Measurements from ENCODE around the gene PCCA.
"Not testable (repeated sequence)": the region's sequence is repeated elsewhere in the genome, so short reads cannot be mapped to it uniquely, and the experiment has no call there.

The PCCA gene

DNA sequence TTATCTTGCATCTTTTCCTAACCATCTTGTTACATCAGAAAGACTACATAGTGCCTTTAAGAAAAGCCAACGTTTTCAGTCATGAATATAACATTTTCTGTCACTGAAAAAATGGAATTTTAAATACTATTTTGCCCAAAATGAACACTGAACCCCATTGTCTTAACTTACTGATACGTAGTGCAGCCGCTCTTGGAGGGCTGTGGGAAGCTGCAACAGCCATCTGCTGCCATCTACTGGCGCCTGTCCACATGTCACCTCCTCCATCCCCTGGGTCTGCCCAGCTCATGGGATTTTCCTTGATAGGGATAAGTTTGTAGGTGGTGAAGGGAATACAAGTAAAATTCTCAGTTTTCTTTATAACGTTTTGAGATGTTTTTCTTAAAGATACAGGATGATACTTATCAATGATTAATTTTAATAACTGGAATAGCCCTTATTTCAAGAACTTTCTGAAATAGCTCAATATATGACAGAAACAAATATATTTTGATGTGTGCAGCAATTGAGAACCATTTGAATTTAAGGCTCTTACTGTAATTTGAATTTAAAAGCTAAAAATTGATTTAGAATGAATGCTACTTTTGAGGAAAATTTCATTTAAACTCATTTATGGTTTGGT lies 426.0 kb downstream of the PCCA start:
- DNase-seq = peak; percentile 6

DNA sequence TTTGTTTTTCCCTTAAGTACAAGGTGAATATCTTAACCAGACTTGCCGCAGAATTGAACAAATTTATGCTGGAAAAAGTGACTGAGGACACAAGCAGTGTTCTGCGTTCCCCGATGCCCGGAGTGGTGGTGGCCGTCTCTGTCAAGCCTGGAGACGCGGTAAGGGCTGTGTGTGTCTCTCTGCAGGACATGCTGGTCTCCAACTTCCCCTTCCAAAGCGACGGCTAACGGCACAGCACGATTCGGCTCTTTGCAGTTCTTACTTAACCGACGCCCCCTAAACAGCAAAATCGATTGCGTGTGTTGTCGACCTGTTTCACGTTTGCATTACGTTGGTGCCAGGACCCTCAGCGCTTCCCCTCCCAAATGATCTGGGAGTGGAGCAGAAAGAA lies 426.5 kb downstream of the PCCA start:
- no peak for DNase-seq

DNA sequence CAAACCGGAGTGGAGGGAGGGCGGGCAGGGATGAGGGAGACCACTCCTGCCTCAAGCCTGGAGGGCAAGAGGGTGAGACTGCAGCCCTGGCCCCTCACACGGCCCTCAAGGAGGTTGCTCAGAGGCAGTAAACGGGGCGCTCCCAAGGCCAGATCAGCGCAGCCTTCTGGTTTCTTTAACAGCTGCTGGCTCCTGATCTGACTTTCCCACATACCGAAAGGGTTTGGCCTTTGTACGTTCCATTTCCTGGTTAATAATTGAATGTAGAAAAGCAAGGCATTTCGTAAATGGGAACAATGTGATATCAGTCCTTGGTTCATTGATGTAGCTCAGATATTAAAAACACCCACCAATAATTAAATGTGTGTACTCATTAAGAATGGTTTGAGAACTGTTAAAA lies 428.2 kb downstream of the PCCA start:
- DNase-seq = no peak

DNA sequence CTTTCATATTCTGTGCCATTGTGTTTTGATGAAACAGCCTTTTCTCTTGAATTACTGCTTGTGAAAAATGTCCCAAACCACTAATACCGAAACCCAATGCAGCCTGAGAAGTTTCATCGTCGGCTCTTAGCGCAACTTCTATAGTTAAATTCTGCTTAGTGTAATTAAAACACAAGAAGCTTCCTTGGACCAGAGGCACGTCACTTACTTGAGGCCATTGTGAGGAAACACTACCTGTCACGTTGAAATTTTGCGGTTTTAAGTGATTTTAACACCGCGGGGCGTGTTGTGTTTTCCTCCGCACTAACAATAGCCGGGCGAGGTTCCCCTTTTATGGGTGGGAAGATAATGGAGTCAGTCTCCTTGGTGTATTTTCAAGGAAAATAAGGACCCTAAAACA lies 428.8 kb downstream of the PCCA start:
- no peak for DNase-seq

DNA sequence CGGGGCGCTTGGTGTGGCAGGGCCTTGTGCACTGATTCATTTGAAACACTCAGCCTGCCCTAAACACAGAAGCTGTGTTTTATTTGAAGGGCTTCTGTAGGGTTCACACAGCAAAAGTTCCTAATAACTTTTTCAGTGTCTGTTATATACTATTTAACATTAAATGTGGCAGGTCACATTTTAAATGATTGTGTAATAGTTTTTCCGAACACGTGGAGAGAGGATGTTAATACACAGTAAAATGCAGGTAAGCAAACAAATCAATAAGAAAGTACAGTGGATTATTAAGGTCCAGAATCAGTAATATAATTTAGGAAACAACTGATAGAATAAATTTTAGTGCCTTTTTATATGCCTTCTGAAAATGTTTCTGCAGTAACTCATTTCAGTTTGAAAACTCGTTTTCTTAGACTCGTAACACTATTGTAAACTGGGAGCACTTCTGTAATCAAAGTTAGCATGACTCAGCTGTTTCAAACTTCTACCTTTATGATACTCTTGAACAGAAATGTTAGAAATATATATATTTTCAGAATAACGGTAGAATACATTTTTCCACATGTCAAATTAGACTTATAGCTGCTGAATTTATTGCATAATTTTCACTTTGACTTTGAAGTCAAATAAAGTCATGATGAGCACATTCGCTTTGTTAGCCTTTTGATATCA lies 429.6 kb downstream of the PCCA start:
- DNase-seq = no peak

DNA sequence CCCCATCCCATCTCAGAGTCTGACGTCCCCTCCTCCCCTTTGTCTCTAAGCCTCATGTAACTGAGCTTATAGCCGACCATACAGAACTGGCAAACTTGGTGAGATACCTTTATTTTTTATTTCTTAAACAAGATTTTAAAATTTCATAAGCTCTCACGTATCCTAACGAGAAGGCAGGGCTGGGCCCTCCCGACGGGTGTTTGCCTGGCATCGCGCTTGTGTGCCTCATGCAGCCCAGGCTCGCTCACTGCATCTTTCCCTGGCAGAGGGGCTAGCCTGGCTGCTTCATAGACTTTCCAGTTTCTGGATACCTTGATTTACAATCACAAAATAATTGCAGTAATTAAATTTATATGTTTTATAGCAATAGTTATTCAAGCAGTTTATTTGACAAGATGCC lies 430.7 kb downstream of the PCCA start:
- no peak for DNase-seq

DNA sequence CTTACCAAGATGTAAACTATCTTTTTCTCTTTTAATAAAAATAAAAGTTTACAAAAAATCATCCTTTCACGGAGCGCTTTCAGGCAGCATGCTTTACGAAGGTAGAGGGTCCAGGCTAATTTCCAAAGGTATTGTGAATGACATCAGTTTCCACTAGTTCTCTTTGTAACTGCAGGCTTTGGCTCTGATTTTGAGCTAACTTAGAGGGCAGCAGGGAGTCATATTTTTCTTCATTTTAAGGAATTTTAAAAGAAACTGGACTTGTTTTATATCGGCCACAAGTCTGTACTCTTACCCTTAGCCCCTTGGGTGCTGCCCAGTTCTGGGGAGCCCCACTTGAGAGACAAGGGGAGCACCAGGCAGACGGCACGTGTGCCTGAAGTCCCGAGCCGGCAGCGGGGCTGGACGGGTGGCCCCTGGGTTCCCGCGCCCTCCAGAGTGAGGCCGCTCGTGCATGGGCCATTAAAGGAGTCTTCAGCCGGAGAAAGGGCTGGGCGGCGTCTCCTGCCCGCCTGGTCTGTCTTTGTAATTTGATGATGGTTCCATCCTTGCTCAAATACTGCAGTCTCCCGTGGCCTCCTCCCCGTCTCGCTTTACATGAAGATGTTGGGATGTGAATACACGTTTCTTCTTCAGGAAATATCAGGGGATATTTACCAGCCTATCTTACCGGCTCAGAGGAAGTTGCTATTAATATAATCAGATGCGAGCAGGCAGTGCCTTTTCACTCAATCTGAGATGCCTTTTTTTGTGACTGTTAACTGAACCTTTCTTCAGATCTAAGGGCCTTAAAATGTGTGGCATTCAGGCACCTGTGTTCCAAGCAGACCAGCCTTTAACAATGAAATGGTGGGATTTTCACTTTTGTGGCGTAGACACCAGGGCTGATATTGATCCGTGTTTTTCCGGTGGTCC lies 432.3 kb downstream of the PCCA start:
- no peak for DNase-seq

DNA sequence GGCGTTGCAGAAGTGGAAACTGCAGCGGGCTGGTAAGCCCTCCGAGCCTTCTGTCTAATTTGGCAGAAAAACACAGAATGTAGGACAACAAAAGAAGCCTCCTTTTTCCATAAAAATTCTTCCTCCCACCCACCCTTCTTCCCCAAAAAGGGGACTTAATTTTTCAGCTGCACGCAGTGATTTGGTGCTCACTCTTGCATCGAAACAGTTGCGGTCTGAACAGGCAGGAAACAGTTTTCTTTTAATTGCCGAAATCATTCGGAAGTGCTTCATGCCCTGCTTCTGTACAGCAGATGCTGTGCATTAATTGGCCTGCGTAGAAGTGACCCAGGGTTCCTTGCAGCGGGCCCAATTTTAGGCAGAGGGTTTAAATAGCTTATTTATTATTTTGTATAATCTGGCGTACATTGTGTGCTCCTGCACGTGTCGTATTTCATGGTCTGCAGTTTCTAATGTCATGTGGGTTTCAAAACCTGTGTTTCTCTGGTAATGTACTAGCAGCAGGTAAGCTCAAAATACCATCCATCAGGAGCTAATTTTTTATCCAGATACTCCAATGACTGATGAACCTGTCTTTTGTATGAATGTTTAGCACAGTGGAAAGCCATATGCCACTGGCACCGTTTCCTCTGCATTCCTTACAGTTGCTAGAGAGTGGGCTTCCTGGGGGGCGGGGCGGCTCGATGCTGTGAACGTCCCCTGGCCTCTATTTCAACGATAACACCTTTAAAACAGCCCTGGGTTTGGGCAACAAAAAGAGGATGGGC lies 433.1 kb downstream of the PCCA start:
- no peak for DNase-seq

DNA sequence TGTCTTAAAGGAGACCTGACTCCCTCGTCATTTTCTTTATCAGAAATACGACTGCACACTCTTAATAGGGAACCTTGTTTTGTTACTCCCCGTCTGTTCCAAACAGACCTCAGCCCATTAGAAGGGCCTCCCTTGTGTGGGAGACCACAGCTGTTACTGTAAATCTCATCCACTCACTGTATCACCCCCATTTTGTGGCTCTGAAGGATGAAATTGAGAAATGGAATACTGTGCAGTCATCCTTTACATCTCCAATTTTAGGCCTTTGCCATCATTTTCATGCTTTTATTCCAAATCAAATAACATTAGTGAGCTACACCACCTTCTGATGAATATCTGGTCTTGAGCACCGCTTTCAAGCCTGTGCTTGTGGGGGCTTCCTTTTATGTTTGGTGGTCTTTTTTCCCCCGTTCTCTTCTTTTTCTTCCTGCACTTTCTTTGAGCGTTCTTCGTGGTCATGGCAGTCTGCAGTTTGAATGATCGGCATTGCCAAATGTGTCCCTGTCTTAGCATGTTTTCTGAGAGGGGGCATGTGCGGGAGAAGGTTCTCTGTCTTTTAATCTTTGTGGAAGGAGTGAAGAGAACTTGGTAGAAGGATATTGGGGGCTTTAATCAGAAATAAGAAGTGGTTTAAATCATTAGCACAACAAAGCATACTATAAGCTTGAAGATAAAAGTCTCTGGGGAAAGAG lies 433.9 kb downstream of the PCCA start:
- DNase-seq = no peak

DNA sequence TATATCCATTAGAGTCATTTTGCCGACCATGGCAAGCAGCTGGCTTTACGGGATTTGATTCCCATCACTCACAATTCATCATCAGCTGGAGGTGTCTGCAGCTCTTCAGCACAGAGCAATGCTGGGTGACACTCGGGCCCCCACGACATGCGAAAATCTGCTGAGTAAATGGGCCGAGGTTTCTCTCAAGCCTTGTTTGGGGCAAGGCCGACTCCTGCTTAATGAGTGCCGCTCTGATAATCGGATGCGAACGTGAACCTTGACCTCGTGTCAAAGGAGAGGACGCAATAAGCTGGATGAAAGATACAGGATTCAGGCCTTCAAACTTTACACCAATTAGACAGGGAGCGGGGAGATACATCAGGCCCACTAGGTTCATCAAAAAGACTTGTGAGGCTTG lies 434.5 kb downstream of the PCCA start:
- no peak for DNase-seq

DNA sequence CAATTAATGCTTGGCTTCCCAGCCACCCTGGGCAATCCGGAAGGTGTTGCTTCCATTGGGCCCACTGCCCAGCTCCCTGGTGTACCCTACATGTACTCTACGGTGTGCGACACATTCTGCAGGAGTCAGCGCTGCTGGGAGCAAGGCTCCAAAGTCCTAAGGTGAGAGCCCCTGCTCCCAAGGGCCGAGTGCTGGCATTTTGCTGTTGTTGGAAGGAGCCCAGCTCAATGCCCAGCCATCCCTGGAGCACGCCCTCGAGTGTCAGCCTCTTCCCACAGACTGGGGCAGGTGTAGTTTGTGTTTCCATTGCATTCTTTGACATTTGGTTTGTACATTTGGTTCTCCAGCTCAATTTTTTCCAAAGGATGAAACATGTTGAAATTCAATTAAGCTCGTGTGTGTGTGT lies 435.1 kb downstream of the PCCA start:
- DNase-seq = no peak

DNA sequence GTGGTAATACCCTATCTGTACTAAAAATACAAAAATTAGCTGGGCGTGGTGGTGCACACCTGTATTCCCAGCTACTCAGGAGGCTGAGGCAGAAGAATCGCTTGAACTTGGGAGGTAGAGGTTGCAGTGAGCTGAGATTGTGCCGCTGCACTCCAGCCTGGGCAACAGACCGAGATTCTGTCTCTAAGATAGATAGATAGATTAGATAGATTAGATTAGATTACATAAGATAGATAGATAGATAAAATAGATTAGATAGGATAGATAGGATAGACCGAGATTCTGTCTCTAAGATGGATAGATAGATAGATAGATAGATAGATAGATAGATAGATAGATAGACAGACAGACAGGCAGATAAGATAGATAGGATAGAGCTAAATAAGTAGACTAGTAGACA lies 435.8 kb downstream of the PCCA start:
- not testable (repeated sequence) for DNase-seq

DNA sequence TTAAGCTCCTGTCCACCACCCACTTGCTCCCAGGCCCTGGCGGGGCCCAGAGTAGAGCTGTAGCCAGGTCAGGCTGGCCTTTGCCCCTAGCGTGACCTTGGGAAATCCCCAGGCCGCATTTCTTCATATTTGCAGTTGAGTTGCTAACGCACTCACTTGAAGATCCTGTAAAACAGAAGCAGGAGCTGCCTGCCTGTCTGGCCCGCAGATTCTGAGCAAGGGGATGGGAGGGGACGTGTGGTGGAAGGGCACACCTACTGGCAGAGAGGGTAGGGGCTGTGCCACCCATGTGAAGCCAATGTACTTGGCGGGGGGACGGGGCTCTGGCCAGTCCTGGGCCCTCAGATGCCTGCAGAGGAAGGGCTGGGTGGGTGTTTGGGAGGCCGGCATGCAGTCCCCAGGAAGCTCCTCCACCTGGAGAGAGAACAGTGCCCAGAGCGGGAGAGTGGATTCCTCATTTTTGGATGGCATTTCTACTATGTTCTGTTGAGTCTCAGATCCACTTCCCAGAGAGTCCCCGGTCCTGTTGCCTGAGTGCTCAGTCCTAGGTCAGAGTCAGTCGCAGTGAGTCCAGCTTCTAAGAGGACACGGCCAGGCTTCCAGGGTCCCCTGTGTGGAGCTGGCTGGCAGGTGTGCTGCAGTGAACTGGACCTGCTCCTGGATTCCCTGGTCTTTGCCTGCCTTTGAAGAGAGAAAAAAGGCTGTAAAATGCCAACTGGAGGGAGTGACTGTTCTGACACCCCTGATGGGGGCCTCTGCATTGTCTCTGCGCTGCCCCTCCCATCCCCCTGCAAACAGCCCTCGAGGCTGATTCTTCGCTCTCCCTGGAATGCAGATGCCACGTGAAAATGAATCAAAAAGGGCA lies 436.8 kb downstream of the PCCA start:
- no peak for DNase-seq

DNA sequence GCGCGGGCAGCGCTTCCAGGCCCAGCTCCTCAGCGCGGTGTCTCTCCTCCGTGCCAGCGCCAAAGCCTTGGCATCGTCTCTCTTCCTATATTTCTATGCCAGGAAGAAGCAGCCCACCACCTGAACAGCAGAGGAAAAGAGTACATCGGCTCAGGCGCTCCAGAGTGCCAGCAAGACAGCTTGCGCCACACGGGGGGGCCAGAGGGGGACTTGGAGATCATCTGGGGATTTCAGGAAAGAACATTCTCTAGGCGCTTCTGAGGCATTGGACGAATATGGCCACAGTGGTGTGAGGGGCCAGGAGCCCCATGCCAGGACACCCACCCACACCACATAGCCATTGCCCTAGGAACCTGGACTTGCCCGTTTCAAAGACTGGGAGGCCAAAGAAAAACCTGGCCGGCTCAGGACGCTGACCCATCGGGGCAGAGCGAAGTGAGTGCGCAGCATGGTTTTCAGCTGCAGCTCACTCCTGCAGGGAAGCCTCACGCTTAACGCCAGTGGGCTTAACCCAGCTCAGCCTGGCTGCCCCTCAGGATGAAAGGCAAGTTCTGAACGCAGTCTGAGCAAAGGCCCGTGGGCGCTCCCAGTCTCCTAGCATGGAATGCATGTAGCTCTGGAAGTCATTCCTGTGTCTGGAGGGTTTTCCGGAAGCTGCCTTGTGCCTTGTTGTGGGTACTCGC lies 437.6 kb downstream of the PCCA start:
- DNase-seq = no peak

DNA sequence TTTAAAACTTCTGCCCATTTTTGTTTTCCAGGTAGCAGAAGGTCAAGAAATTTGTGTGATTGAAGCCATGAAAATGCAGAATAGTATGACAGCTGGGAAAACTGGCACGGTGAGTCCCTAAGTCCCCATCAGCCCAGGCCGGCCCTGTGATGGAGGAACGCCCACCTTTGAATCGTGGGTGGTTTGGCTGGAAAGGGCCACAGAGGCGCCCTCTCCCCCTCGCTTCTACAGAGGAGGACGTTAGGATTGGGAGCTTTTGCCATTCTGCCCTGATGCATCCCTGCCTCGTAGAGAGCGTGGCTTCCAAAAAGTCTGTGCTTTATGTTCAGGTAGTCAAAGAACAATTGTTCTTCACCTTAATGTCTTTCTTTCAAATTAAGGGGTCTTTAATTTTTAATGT lies 438.8 kb downstream of the PCCA start:
- no peak for DNase-seq

DNA sequence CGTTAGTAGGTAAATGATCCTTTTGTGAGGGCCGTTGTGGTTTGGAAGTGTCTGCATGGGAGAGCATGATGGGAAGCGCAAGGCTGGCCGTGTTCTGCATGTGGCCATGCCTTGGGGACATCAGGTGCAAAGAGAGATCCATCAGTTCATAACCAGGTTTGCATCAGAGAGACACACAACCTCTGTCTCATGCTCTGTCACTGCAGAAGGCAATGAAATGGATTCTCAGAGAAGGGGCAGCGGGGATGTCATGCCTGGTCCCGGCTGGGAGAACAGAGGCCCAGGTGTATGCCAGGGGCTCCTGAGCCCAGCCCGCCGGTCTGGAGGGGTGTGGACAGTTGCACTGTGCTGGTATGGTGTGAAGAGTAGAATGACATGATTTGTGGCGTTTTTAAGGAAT lies 439.5 kb downstream of the PCCA start:
- no peak for DNase-seq

DNA sequence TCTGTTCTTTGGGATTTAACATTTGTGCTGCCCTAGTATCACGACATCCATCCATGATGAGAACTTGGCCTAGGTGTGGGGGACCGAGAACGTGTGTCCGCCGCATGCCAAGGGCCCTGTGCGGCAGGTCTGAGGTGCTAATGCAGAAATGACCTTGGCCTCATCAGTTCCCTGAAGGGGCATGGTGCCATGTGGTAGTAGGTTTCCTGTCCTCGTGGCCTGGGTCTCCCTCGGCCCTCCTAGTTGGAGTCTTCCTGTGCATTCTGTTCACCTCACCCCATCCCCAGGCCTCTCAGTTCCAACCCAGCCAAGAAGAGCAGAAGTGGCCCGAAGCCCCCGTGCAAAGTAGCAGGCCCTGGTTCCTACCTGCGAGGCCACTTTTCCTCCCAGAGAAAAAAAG lies 439.9 kb downstream of the PCCA start:
- DNase-seq = no peak

DNA sequence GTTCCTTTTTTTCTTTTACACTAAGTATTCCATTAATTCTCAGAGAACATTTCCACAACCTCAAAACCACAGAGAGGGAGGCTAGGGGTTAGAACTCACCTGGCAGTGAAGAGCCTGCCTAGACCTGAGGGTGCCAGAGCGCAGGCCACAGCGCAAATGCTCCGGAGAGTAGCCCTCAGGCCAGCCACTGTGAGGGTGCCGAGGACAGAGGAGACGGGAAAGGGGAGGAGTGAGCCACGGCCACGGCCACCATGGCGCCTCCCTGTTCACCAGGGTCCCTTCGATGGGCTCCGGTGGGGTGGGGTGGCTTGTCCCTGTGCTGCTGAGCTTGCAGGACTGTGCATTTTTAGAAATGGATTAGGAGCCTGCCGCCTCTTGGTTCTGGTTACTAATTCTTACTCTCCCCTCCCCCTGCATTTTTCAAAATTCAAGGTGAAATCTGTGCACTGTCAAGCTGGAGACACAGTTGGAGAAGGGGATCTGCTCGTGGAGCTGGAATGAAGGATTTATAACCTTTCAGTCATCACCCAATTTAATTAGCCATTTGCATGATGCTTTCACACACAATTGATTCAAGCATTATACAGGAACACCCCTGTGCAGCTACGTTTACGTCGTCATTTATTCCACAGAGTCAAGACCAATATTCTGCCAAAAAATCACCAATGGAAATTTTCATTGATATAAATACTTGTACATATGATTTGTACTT lies 440.9 kb downstream of the PCCA start:
- no peak for DNase-seq

DNA sequence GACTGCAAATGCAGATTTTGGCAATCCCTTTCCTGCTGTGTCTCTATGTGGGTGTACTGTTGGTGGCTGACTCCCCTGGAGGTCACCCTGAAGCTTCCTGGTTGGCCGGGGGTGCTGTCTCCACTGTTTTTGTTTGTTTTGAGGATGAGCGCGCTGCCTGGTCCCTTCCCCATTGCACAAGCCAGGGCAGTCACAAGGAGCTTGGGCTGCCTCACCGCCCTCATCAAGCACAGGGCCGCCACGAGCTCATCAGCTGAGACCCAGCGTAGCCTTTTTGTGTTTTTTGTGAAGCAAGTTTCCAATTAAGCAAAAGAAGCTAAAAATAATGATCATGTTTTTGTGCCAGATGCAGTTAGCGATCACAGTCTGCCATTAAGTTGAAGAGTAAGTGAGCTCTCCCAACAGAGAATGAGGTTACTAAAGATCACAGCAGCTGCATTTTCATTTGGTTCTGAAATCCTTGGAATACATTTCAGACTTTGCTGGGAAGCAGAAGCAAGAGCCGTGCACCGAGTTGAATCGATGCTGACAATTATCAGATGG lies 441.8 kb downstream of the PCCA start:
- DNase-seq = no peak
